NCI-H345 treated with DMSO at 0.1 percent for 48 hours (cell line): ENCODE measurements around the gene CETN3.
"Not testable (repeated sequence)": the region's sequence is repeated elsewhere in the genome, so short reads cannot be mapped to it uniquely, and the experiment has no call there.

ENCODE experiments used
- DNase-seq: peaks from one replicate; lab custom pipeline; 2025; ENCODE audit not compliant: unreplicated experiment; lab: John Stamatoyannopoulos, UW

Gene CETN3

GRCh38 chr5:90384389-90384788 lies 25.2 kb downstream of the CETN3 start:
- DNase-seq: no peak

- no peak for DNase-seq
These were observed 25.7 kb downstream of the CETN3 start for GRCh38 chr5:90383903-90384302.

- no peak for DNase-seq
These were observed 28.2 kb downstream of the CETN3 start for GRCh38 chr5:90381213-90381929.

GRCh38 chr5:90379652-90380051 lies 29.9 kb downstream of the CETN3 start:
- DNase-seq: no peak

- no peak for DNase-seq
These were observed 30.8 kb downstream of the CETN3 start for GRCh38 chr5:90378752-90379151.

- DNase-seq: not testable (repeated sequence)
These were observed 38.3 kb downstream of the CETN3 start for GRCh38 chr5:90371269-90371668.

- DNase-seq: no peak
These were observed 40.9 kb downstream of the CETN3 start for GRCh38 chr5:90368454-90369246.

- no peak for DNase-seq
These were observed 41.7 kb downstream of the CETN3 start for GRCh38 chr5:90367879-90368278.

- DNase-seq: no peak
These were observed 42.6 kb downstream of the CETN3 start for GRCh38 chr5:90366948-90367347.

GRCh38 chr5:90365328-90365727 lies 44.2 kb downstream of the CETN3 start:
- DNase-seq: no peak

GRCh38 chr5:90359073-90359920 lies 50.3 kb downstream of the CETN3 start:
- no peak for DNase-seq

GRCh38 chr5:90356622-90357021 lies 52.9 kb downstream of the CETN3 start:
- peak; percentile 6 for DNase-seq

- no peak for DNase-seq
These were observed 53.4 kb downstream of the CETN3 start for GRCh38 chr5:90356176-90356575.

- no peak for DNase-seq
These were observed 53.9 kb downstream of the CETN3 start for GRCh38 chr5:90355635-90356034.

- DNase-seq: no peak
These were observed 56.3 kb downstream of the CETN3 start for GRCh38 chr5:90353254-90353653.

GRCh38 chr5:90351101-90351500 lies 58.5 kb downstream of the CETN3 start:
- no peak for DNase-seq

GRCh38 chr5:90347462-90347861 lies 62.1 kb downstream of the CETN3 start:
- DNase-seq: no peak

- no peak for DNase-seq
These were observed 63.9 kb downstream of the CETN3 start for GRCh38 chr5:90345684-90346083.

GRCh38 chr5:90344689-90345088 lies 64.9 kb downstream of the CETN3 start:
- no peak for DNase-seq

GRCh38 chr5:90343731-90344130 lies 65.8 kb downstream of the CETN3 start:
- DNase-seq: not testable (repeated sequence)

- no peak for DNase-seq
These were observed 67.0 kb downstream of the CETN3 start for GRCh38 chr5:90342576-90342975.
